ENCODE results near the gene NKRF. TPM values are rescaled to one million over a fixed set of nuclear protein-coding genes. Genes with fewer than 3 reads are reported as not detected.
A peak's percentile ranks its signal among the peaks of the same experiment; 100 is the strongest.
"Not testable (repeated sequence)": the region's sequence is repeated elsewhere in the genome, so short reads cannot be mapped to it uniquely, and the experiment has no call there.

Gene NKRF
- total RNA-seq, 4 donors from 2014 or later = 4.0 to 9.9 (median 6.2) TPM

DNA sequence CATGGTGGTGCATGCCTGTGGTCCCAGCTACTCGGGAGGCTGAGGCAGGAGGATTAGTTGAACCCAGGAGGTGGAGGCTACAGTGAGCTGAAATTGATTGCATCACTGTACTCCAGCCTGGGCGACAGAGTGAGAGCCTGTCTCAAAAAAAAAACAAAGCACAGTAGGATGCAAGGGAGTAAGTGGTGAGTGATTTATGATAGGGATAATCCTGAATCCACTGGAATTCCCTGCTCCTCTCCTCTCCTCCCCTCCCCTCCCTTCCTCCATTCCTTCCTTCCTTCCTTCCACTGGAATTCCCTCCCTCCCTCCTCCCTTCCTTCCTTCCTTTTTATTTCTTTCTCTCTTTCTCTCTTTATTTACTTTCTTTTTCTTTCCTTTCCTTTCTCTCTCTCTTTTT, 40.9 kb upstream of the NKRF start:
- DNase-seq = no peak
- Histone ChIP-seq H3K27me3 (no peaks in the 10 kb centered on the region), H3K27ac (no peak overlapping the region), H3K36me3 (no peaks in the 10 kb centered on the region), H3K4me1 (no peaks in the 10 kb centered on the region), H3K4me3 (no peak overlapping the region), H3K9me3 (no peaks in the 10 kb centered on the region)
- TF ChIP-seq, protein P1, sequence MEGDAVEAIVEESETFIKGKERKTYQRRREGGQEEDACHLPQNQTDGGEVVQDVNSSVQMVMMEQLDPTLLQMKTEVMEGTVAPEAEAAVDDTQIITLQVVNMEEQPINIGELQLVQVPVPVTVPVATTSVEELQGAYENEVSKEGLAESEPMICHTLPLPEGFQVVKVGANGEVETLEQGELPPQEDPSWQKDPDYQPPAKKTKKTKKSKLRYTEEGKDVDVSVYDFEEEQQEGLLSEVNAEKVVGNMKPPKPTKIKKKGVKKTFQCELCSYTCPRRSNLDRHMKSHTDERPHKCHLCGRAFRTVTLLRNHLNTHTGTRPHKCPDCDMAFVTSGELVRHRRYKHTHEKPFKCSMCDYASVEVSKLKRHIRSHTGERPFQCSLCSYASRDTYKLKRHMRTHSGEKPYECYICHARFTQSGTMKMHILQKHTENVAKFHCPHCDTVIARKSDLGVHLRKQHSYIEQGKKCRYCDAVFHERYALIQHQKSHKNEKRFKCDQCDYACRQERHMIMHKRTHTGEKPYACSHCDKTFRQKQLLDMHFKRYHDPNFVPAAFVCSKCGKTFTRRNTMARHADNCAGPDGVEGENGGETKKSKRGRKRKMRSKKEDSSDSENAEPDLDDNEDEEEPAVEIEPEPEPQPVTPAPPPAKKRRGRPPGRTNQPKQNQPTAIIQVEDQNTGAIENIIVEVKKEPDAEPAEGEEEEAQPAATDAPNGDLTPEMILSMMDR (IDR thresholded peaks at IDR 0.05) = no peak
- no peak for TF ChIP-seq POLR2A (IDR thresholded peaks at IDR 0.05)

DNA sequence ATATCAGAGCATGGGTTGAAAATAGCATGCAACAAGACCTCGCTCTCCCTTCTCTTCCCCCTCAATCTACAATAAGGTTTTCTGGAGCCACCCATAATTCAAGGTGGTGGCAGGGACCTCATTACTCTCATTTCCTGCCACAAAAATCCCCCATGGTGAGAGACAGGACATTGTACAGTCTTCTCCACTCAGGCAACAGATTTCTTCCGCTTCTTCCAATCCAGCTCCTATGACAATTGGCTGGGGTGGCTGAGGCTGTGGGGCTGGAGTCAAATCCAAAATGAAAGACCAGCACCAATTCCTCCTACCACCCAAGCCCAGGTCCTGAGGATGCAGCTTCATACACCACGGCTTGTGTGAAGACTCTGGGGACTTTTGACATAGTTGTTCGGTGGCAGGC, 40.3 kb upstream of the NKRF start:
- TF ChIP-seq, protein P1 (IDR thresholded peaks at IDR 0.05) = no peak
- TF ChIP-seq POLR2A (IDR thresholded peaks at IDR 0.05) = no peak
- Histone ChIP-seq H3K9me3 (no peaks in the 10 kb centered on the region), H3K27me3 (no peaks in the 10 kb centered on the region), H3K27ac (no peak overlapping the region), H3K4me1 (no peaks in the 10 kb centered on the region), H3K36me3 (no peaks in the 10 kb centered on the region), H3K4me3 (no peak overlapping the region)
- no peak for DNase-seq

DNA sequence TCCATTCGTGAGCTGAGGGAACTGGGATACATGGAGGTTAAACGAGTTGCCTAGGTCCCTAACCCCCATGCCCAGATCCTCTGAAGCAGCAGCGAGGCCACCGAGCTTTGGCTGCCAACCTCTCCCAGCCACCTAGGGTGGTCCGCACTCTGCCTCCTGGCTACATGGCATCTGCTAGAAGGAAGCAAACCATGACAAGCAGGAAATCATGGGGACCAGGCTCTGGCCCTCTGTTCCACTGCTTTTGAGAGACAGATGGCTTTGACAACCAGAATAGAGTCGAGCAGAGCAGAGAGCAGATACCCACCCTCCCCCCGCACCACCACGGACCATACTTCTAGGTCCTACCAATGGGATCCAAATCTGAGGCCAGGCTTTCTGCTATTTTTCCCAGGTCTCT, 37.5 kb upstream of the NKRF start:
- H3K27ac ChIP-seq = no peak overlapping the region
- no peaks in the 10 kb centered on the region for H3K27me3 ChIP-seq
- no peaks in the 10 kb centered on the region for H3K36me3 ChIP-seq
- H3K4me3 ChIP-seq = no peak overlapping the region
- no peaks in the 10 kb centered on the region for H3K4me1 ChIP-seq
- TF ChIP-seq POLR2A (IDR thresholded peaks at IDR 0.05) = no peak
- TF ChIP-seq, protein P1 (IDR thresholded peaks at IDR 0.05) = no peak
- DNase-seq = no peak
- no peaks in the 10 kb centered on the region for H3K9me3 ChIP-seq

DNA sequence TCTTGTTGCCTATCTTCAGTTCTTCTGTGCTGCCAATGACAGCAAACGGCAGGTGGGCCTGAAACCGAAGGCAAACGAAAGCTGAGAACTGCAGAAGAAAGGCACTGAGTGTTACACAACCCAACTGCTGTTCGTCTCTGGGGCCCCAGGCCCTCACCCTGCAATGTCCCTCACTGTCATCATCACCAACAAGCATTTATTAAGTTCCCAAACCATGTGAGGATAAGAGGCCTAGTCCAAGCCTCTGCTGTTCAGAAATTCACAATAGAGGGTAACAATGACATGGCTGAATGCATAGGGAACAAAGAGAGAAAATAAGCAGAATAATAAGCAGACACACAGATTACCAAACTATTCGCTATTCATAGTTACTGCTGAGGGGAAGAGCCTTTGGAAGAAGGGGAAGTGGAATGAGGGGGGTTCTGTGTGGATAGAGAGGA, 34.5 kb upstream of the NKRF start:
- H3K27ac ChIP-seq = no peak overlapping the region
- no peak for DNase-seq
- TF ChIP-seq POLR2A (IDR thresholded peaks at IDR 0.05) = no peak
- TF ChIP-seq, protein P1 (IDR thresholded peaks at IDR 0.05) = no peak

DNA sequence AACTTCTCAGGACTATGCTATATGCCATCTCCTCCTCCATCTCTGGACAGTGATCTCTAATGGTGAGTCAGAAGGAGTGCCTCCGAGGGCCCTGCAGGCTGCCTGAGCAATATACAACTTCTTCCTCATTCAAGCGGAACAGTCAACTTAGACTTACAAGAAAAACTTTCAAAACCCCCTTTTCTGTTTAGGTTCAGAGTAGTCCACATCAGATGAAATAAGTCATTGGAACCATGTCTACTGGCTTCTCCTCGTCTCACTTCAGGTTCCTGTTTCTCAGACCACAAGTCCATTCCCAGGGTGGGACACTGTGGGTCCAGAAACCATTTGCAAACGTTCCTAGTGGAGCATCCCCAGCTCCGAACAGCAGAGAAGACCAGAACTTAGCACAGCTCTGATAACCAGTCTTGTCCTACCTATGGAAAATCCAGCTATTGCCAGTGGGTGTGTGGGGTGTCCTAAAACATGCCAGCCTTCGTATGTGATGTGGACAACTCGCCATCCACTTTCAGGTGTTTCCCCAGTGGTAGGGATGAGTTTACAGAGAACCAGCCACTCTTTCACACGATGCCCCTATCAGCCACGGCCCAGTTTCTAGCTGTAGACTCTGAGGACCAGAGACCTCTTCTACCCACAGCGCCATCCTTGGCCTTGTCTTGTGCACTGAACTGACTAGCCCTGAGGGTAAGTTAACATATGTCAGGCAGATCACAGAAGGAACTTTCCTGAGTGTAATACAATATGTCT, 32.7 kb upstream of the NKRF start:
- Histone ChIP-seq H3K36me3 (no peaks in the 10 kb centered on the region), H3K9me3 (no peaks in the 10 kb centered on the region), H3K27me3 (no peaks in the 10 kb centered on the region), H3K27ac (peak overlapping the region in 1 of 4 donors; percentile 34), H3K4me1 (no peaks in the 10 kb centered on the region), H3K4me3 (no peak overlapping the region)
- TF ChIP-seq, protein P1 (IDR thresholded peaks at IDR 0.05) = no peak
- TF ChIP-seq POLR2A (IDR thresholded peaks at IDR 0.05) = no peak
- DNase-seq = no peak

More for the DNA sequence above, 34.5 kb upstream of the NKRF start:
- Histone ChIP-seq H3K36me3 (no peaks in the 10 kb centered on the region), H3K4me1 (no peaks in the 10 kb centered on the region), H3K27me3 (no peaks in the 10 kb centered on the region), H3K4me3 (no peak overlapping the region), H3K9me3 (no peaks in the 10 kb centered on the region)

DNA sequence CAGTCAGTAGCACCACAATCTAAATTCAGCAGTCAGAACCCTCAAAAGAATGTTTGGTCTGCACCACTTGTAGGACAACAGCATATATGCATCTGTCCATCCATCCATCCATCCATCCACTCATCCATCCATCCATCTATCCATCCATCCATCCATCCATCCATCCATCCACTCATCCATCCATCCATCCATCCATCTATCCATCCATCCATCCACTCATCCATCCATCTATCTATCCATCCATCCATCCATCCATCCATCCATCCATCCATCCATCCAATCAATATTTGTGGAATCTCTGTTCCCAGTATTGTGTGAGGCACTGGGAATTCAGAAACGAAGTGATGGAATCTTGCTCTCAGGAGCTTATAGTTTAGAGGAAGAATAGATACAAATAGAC, 31.2 kb upstream of the NKRF start:
- H3K27me3 ChIP-seq, H3K36me3 ChIP-seq, DNase-seq: not testable (repeated sequence)

More for the DNA sequence above, 31.2 kb upstream of the NKRF start:
- H3K27ac ChIP-seq, H3K4me1 ChIP-seq, H3K9me3 ChIP-seq, H3K4me3 ChIP-seq: not testable (repeated sequence)

All from Peyer's patch (tissue), 4 donors.